Anterior cingulate cortex (tissue), 58 donors: ENCODE measurements around the gene SLC5A5.

Experiments
- DNase-seq, 58 donors: peaks; one replicate each; lab custom pipeline; 2025; lab: John Stamatoyannopoulos, UW

The SLC5A5 gene

GRCh38 chr19:17846146-17846545 lies 25.6 kb upstream of the SLC5A5 start:
- no peak for DNase-seq

- DNase-seq: peak in 48 of 58 donors; percentile 2 to 69 (median 36)
Measured at GRCh38 chr19:17847538-17848366, 24.0 kb upstream of the SLC5A5 start, which contains the start of gene JAK3. TSS of gene JAK3 (minus strand) at chr19:17847982. CDS start at chr19:17844417, 3,565 bp downstream.

- no peak for DNase-seq
Measured at GRCh38 chr19:17848595-17849292, 23.0 kb upstream of the SLC5A5 start.

GRCh38 chr19:17854061-17854460 lies 17.7 kb upstream of the SLC5A5 start:
- DNase-seq: no peak

- peak in 54 of 58 donors; percentile 19 to 91 (median 62) for DNase-seq
Measured at GRCh38 chr19:17855280-17856152, 16.2 kb upstream of the SLC5A5 start.

- peak; percentile 89 to 100 (median 99) for DNase-seq
Measured at GRCh38 chr19:17859533-17860330, 12.0 kb upstream of the SLC5A5 start, which contains the start of gene RPL18A. TSS of gene RPL18A (plus strand) at chr19:17859910. CDS start at chr19:17859957, 47 bp downstream.

- no peak for DNase-seq
Measured at GRCh38 chr19:17860331-17860992, 11.3 kb upstream of the SLC5A5 start.

GRCh38 chr19:17860993-17861360 lies 10.8 kb upstream of the SLC5A5 start:
- no peak for DNase-seq

- no peak for DNase-seq
Measured at GRCh38 chr19:17861542-17862402, 10.0 kb upstream of the SLC5A5 start.

- DNase-seq: no peak
Measured at GRCh38 chr19:17862711-17863519, 8.8 kb upstream of the SLC5A5 start.

- no peak for DNase-seq
Measured at GRCh38 chr19:17863520-17864182, 8.1 kb upstream of the SLC5A5 start.

GRCh38 chr19:17865364-17866311 lies 6.1 kb upstream of the SLC5A5 start:
- no peak for DNase-seq

GRCh38 chr19:17866312-17866963 lies 5.3 kb upstream of the SLC5A5 start:
- DNase-seq: no peak

- DNase-seq: no peak
Measured at GRCh38 chr19:17866964-17867486, 4.7 kb upstream of the SLC5A5 start.

GRCh38 chr19:17868669-17869068 lies 3.1 kb upstream of the SLC5A5 start:
- DNase-seq: no peak
